NCI-H2196 treated with DMSO at 0.1 percent for 48 hours (cell line): ENCODE results near the gene SRMS.
"Not testable (repeated sequence)": the region's sequence is repeated elsewhere in the genome, so short reads cannot be mapped to it uniquely, and the experiment has no call there.

Experiments
- DNase-seq: peaks from one replicate; lab custom pipeline; 2025; ENCODE audit not compliant: unreplicated experiment; lab: John Stamatoyannopoulos, UW

Gene SRMS

DNA sequence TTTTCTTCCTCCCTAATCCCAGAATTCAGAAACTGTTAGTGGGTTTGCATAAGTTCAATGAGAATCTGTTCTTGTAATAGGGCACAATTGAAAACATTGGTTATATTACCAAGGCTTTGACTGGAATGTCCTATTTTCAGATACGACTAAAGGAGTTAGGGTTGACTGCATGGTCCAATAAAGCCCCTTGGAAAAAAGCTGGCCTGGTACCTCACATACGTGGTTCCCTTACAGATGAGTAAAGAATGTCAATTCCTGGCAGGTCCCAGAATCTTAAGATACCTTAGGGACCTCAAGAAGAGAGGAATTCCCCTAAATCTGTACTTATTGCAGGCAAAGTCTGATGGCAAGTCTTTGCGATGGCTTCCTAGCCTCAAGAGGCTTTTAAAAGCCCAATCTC, 22.4 kb downstream of the SRMS start:
- no peak for DNase-seq

- DNase-seq, result no peak
These were observed 24.5 kb downstream of the SRMS start for GRCh38 chr20:63522981-63523611.

GRCh38 chr20:63522091-63522868, 25.3 kb downstream of the SRMS start:
- no peak for DNase-seq

- DNase-seq, result no peak
These were observed 25.9 kb downstream of the SRMS start for GRCh38 chr20:63521602-63522001.

GRCh38 chr20:63520934-63521601, 26.5 kb downstream of the SRMS start:
- DNase-seq, result peak; percentile 38

DNA sequence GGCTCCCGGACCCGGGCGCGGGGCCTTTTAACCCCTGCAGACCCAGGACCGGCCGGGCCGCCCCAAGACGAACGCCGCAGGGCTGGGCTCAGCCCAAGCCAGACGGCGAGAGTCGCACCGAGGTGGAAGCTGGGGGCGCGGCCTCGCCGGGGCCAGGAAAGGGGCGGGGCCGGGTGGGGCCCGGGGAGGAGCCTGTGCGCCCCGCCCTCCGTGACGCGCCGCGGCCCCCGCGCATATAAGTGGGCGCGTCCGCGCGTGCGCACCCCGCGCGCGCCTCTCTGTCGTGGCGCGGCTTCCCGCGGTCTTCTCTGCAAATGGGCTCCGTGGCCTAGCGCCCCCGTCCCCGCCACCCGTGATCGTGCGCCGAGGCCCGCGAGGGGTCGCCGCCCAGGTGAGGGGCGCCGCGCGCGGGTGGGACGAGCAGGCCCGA, 27.0 kb downstream of the SRMS start, which contains the start of gene PPDPF:
PPDPF (plus strand) TSS at position 262 of the 430 bp plus-strand sequence. CDS start 544 bp downstream, outside the sequence.
- peak; percentile 58 for DNase-seq

GRCh38 chr20:63519668-63520503, 27.7 kb downstream of the SRMS start:
- peak; percentile 61 for DNase-seq

- no peak for DNase-seq
These were observed 28.4 kb downstream of the SRMS start for GRCh38 chr20:63518946-63519667.

DNA sequence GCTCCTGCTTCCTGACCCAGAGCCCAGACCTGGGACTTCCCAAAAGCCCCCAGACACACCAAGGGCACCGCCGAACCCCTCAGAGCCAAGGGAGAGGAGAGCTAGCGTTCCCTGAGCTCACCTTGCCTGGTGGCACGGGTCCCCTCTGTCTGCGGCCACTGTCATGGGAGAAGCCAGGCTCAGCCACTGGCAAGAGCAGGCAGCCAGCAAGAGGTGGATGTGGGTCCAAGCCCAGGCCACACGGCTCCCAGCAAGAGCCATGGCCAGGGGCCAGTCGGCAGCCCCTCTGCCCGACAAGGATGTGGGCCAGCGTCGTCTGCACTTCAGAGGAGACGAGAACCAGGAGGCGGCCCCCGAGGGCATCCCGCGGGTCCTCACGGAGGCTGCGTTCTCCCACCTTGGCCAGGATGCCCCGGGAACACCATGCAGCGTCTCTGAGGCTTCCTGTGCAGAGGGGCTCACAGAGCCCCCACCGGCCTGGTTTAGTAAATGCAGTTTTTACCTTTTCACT, 29.1 kb downstream of the SRMS start:
- no peak for DNase-seq

DNA sequence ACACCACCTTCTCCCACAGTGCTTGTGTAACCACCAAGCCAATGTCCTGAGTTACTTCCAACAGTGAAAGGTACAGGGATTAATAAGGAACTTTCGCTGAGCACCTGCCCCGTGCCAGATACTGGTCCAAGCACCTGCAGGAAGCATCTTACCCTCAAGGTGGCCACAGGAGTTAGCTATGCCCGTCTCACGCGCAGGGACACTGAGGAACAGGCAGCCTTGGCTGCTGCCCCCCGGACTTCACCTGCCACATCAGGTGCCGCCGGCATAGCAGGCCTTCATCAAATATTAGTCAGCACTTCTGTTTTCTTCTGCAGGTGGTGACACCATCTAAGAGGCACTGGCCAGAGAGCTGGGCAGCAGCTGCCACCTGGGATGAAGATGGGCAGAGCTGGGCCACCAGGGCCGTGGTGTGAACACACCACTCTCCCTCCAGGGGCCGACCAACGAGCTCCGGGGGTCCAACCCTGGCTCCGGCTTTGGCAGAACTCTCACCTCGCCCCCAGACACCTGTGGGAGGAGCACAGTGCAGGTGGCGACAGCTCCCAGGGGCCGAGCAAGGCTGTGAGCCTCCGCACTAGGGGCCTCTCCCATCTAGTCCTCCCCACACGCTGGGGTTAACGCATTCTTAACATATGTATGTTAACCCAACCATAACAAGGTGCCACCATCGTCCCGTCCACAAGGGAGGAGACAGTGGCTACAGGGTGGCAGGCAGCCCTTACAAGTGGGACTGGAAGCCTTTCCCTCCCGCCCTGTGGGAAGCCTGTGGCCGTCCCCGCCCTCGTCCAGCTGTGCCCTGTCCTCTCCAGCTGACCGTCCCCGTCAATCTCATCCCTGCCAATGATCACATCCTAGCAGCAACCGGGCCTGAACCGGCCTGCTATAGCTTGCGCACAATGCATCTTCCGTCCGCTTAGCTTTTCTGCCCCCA, 29.9 kb downstream of the SRMS start:
- DNase-seq, result no peak

GRCh38 chr20:63514520-63514919, 33.0 kb downstream of the SRMS start:
- DNase-seq, result not testable (repeated sequence)

DNA sequence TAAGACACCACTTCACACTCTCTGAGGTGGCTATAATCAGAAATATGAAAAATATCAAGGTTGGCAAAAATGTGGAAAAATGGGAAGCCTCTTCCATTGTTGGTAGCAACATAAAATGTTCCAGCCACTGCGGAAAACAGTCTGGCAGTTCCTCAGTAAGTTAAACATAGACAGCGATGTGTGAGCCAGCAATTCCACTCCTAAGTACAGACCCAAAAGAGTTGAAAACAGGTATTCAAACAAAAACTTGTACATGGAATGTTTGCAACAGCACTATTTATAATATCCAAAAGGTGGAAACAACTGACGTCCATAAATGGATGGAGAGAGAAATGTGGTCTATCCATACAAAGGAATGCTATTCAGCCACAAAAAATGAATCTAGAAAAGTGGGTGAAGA, 34.3 kb downstream of the SRMS start:
- DNase-seq, result no peak

GRCh38 chr20:63509088-63509564, 38.4 kb downstream of the SRMS start:
- DNase-seq, result no peak

DNA sequence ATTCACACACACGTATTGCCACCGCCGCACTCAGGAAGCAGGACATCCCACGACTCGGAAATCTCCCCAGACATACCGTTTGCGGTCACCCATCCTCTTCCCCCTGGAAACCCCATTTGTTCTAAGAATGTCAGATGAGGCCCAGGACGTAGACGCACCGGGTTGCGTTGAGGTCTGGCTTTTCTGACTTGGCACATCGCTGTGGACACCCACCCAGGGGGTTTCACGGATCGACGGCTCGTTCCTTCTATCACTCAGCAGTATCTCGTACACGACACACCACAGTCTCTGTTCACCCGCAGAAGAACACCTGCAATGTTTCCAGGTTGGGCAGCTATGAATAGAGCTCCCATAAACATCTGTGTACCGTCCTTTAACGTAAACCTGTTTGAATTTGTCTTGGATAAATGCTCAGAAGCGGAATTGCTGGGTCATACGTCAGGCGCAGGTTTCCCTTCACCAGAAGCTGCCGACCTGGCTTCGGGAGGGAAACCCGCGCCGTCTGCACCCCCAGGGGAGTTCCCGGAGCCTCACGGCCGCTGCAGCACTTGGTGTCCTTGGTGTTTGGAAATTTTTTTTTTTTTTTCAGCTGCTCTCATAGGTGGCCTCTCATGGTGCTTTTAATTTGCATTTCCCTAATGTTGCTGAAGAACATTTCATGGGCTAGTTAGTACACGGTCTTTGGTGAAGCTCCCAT, 39.3 kb downstream of the SRMS start:
- no peak for DNase-seq

- DNase-seq, result no peak
These were observed 40.3 kb downstream of the SRMS start for GRCh38 chr20:63507083-63507743.

GRCh38 chr20:63505723-63506122, 41.8 kb downstream of the SRMS start:
- DNase-seq, result no peak

GRCh38 chr20:63505281-63505680, 42.3 kb downstream of the SRMS start:
- DNase-seq, result no peak

GRCh38 chr20:63504642-63505041, 42.9 kb downstream of the SRMS start:
- DNase-seq, result no peak
